HG02840 (cell line): ENCODE data around the gene TALDO1.
"Not testable (repeated sequence)": the region's sequence is repeated elsewhere in the genome, so short reads cannot be mapped to it uniquely, and the experiment has no call there.

Source experiments
- ATAC-seq: cut with Tn5 transposase; IDR thresholded peaks from one replicate; pipeline ENCODE4 v1.9.1; 2021; ENCODE audit warnings: mild to moderate bottlenecking, moderate library complexity, moderate number of reproducible peaks; ENCODE audit not compliant: unreplicated experiment, low FRiP score

Gene TALDO1

DNA sequence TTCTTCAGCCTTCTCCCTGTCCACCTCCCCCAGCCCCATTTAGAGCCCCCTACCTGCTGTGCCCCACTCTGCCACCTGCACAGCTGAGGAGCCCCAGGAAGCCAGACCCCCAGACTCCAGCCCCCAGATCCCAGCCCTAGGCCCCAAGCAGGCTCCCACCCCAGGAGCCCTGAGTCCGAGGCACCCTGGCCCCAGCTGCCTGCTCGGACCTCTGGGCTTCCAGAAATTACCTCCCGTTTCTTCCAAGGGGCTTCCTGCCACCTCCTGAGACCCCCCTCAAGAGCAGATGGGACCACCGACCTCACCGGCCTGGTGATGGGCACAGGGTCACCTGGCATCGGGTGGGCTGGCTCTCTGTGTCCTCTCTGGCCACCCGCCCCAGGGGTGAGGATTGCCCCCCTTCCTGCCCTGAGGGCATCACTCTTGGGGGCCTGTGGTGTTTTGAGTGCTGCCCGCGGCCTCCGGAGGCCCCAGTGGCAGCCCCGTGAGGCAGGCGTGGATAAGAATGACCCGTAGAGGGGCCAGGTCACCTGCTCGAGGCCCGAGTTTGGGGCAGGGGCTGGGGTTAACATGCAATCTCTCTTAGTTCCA lies 18.3 kb upstream of the TALDO1 start:
- ATAC-seq = no peak

DNA sequence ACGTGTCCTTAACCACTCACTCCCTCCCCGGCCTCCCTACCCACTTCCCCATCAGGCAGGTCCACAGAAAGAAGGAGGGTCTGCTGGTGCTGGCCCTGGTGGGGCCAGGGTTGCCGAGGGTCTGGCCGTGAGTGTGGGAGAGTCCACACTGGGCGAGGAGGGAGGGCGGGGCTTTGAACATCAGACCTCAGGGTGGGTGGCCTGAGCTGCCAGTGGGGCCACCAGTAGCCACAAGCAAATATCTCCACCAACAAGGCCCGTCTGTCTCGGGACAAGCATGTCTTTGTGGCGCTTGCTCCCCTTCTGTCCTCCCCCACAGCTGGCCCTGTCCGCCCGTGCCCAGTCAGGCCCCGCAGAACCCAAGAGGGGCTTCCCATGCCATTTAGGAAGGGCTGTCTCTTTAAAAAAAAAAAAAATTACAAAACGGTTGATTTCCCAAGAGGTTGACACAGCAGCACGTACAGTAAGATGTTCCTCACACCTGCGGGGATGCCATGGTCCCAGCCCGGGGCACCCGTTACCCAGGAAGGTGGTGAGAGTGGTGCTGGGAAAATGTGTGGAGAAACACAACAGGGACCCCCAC lies 17.7 kb upstream of the TALDO1 start:
- ATAC-seq = no peak

DNA sequence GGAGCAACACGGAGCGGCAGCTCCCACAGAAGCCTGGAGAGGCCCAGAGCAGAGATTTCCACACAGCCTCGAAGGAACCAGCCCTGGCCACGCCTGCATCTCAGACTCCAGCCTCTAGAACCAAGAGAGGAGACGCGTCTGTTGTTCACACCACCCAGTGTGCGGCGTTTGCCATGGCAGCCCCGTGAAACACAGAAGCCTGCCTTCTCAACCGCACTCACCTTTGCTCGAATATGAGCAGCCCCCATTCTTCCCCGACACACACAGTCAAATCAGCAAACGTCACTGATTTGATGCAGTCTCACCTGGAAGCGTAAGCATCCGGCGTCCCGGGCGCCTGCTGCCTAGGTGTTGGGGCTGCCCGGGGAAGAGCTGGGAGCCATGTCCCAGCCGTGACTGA lies 14.2 kb upstream of the TALDO1 start:
- ATAC-seq = no peak

DNA sequence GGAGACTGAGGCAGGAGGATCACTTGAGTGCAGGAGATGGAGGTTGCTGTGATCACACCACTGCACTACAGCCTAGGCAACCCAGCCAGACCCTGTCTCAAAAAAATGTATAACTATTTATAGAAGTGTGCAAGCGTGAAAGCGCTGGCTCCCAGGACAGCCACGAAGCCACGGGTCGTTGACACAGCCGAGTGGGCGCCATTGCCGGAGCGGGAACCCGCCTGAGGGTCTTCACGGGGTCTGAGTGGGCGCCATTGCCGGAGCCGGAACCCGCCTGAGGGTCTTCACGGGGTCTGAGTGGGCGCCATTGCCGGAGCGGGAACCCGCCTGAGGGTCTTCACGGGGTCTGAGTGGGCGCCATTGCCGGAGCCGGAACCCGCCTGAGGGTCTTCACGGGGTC lies 12.7 kb upstream of the TALDO1 start:
- ATAC-seq = not testable (repeated sequence)

DNA sequence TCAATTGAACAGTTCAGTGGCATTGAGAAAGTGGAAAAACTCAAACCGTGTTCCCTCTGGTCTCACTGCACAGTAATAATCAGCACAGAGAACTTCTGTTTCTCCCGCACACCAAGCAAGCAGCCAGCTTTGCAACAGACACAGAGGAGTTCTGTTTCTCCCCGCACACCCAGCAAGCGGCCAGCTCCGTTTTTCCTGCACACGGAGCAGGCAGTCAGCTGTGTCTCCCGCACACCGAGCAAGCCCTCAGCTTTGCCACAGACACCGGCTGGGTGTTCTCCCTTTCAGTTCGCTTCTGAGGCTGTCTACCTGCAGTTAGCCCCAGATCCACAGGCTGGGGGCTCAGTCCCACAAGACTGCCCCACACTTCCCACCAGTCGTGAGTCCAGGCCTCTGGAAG lies 9.9 kb upstream of the TALDO1 start:
- ATAC-seq = no peak

DNA sequence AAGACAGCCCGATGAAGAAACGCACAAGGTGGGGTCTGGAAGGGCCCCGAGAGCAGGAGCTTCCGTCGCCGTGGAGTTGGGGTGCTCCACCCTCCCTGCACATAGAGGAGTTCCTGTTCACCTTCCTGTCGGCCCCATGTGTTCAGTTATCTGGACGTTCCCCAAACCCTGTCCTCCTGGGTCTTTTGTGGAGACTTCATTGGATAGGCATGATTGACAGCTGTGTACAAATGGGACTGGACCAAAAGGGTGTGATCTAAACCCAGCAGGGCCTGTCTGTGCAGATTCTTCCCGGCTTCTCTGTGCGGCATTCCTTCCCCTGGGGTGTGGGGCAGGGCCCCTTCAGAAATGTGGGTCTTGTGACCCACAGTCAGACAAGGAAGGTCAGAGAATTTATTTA lies 9.4 kb upstream of the TALDO1 start:
- ATAC-seq = not testable (repeated sequence)

DNA sequence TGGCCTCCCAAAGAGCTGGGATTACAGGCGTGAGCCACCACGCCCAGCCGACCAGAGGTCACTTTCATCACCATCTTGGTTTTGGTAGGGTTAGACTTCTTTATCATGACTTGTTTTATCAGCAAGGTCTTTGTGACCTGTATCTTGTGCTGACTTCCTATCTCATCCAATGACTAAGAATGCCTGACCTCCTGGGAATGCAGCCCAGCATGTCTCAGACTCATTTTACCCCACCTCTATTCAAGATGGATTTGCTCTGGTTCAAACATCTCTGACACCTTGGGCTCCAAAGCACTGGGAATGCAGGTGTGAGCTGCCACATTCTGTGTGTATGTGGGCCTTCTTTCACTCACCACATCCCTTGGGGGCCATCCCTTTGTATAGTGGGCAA lies 5.1 kb upstream of the TALDO1 start:
- ATAC-seq = no peak

DNA sequence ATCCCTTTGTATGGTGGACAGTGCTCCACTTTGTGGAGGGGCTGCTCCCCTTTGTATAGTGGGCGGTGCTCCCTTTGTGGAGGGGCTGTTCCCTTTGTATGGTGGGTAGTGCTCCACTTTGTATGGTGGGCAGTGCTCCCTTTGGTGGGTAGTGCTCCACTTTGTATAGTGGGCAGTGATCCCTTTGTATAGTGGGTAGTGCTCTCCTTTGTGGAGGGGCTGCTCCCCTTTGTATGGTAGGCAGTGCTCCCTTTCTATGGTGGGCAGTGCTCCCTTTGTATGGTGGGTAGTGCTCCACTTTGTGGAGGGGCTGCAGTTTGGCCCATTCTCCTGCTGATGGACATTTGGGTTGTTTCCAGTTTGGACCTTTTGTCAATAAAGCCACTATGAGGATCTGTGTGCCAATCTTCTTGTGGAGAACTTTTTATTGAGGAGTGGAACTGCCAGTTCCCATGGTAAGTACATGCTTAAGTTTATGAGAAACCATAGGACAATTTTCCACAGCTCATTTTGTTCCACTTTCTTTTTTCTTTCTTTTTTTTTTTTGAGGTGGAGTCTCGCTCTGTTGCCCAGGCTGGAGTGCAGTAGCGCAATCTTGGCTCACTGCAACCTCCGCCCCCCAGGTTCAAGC lies 4.6 kb upstream of the TALDO1 start:
- ATAC-seq = no peak

DNA sequence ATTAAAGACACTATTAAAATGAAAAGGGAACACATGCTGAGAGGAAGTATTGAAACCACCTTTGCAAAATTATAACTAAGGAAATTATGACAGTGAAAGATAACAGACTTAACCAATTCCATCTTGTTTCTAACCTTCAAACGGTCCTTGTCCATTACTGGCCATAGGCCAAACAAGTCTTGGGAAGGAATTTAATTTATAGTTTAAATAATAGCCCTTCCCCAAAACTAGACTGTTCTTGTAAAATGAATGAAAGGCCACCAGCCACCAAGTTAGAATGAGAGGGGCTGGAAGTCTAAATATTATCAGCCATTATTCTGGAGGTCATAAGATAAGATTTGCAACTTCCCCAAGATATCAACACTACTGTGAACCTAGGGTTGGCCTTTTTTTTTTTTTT lies 1.8 kb upstream of the TALDO1 start:
- ATAC-seq = no peak

DNA sequence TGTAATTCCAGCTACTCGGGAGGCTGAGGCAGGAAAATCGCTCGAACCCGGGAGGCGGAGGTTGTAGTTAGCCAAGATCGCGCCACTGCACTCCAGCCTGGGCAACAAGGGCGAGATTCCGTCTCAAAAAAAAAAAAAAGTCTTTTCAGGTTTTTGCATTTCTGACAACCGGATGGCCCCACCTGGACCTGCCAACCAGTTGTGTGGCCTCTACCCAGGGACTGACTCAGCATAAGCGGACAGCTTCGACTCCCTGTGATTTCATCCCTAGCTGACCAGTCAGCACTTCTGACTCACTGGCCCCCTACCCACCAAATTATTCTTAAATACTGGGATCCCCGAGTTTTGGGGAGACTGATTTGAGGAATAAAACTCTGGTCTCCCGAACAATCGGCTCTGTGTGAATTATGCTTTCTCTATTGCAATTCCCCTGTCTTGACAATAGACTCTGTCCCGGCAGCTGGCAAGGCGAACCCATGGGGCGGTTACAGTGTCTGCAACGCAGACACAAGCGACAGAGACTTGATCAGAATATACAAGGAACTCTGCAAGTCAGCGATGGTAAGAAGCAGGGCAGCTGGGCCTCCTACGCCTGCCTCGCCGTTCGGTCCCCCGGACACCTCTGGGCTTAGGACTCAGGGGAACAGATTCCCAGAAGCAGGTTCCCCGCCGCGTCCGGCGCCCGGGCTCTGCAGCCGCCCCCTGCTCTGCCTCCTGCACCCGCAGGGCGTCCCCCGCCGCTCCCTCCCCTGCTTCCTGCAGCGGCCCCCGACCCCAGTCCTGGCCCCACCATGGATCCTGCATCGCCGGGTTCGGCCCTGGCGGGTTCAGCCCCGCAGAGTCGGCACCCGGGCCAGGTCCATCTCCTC lies 741 bp upstream of the TALDO1 start:
- ATAC-seq = peak; percentile 17

DNA sequence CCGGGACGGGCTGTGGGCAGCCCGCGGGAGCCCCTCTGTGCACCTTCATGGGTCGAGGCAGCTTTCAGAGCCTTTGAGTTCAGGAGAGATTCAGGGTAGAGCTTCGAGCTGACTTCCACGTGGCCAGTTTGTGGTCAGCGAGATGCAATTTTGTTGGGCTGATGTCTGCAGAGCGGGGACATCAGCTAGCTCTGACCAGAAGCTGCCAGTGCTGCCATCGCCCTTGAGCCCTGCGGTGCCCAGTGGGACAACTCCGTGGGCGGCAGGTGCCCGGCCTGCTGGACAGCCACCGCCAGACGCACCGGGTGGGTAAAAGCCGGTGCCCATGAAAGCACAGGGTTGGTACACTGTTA lies 719 bp downstream of the TALDO1 start:
- ATAC-seq = peak; percentile 5

DNA sequence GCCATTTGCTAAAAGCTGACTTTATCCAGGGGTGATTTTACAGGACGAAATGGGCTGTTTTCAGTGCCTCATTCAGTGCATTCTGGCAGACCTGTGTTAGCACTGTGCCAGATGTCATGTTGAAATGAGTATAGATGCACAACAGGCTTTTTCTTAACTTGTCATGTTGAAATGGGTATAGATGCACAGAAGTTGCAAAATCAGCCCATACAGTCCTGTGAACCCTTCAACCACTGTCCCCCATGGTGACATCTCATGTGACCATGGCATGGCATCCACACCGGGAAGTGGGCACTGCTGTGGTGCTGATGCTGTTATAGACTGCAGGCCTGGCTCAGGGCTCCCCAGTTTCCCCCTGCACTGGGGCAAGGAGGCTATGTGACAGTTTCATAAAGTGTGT lies 2.5 kb downstream of the TALDO1 start:
- ATAC-seq = no peak

DNA sequence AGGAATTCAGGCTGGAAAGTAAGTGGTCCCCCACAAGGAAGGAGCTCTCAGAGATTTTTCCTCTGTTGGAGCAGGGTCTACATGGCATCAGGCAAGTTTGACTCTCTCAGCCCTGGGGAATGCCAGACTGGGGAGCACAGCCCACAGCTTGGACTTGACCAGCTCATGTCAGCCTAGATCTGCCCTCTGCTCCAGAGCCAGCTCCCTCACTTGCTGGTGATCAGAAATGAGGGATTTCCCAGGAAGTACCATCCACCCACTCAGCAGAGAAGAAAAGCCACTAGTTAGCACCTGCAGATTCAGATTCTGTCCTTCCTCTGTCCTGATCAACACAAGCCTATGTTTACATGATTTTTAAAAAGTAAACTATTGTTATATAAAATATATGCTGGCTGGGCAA lies 13.0 kb downstream of the TALDO1 start:
- no peak for ATAC-seq

DNA sequence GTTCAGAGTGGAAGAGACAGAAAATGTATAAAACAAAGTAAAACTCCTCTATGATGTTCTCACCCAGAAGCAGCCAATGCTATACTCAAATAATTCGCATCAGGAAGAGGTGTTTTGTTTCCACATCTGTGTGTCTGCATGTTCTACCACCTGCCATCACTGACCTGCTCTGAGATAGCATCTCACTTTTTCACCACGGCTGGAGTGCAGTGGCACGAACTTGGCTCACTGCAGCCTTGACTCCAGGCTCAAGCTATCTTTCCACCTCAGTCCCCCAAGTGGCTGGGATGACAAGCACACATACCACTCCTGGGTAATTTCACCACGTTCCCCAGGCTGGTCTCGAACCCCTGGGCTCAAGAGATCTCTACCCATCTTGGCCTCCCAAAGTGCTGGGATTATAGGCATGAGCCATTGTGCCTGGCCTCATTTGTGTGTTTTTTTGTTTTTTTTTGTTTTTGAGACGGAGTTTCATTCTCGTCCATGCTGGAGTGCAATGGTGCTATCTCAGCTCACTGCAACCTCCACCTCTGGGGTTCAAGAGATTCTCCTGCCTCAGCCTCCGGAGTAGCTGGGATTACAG lies 14.4 kb downstream of the TALDO1 start:
- ATAC-seq = no peak

DNA sequence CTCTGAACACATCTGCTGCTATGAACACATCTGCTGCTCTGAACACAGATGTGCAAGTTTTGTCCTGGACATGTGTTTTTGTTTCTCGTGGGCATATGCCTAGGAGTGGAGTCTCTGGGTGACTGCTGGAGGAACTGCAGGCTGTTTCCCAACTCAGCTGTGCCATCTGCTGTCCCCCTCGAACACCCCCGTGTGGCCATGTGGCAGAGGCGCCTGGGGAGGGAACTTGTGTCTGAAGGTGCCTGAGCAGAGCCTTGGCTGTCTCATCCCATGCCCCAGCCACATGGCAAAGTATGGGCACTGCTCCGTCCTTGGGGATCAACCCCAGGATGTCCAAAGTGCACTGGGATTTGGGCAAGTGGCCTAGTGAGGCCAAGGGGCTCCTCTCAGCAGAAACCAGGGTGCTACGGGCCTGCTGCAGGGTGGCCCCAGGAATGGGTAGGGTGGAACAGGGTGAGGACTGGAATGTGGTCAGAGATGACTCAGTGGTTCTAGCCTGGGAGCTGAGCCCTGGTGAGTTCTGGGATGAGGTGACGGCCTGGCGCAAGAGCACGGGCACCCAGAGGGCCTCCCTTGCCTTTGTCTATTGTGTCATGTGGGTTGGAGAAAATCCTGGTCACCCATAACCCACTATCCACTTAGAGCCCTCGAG lies 15.3 kb downstream of the TALDO1 start:
- no peak for ATAC-seq

DNA sequence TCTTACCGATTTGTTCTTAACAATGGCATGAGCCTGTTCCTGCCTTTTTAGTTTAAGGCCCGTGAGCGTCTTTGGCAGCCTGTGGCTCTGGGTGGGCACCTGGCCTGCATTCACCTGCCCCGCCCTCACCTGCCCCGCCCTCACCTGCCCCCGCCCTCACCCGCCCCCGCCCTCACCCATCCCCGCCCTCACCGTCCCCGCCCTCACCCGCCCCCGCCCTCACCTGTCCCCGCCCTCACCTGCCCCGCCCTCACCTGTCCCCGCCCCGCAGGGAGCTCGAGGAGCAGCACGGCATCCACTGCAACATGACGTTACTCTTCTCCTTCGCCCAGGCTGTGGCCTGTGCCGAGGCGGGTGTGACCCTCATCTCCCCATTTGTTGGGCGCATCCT lies 15.8 kb downstream of the TALDO1 start:
- ATAC-seq = no peak

DNA sequence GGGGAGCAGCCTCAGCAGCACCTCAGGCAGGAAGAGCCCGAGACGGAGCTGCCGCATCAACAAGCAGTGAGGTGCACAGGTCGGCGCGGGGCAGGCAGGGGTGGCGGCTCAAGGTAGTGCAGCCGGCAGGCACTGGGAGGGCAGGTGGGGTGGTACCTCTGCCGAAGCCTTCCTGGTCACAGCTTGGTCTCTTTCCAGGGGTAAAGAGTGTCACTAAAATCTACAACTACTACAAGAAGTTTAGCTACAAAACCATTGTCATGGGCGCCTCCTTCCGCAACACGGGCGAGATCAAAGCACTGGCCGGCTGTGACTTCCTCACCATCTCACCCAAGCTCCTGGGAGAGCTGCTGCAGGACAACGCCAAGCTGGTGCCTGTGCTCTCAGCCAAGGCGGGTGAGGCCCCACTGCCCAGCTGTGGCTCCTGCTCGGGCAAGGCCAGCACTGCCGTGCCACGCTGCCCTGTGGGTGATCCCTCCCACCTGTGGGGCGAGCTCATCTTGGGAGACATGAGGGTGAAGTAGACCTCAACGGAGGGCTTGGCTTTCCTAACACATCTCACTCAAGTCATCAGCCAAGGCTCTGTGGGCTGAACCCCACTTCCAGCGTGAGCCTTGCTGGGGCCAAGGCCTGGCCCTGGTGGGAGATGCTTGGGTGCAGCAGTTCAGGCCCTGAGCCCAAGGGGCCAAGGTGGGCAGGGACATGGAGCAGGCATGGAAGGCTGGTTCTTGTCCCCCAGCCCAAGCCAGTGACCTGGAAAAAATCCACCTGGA lies 16.5 kb downstream of the TALDO1 start:
- ATAC-seq = no peak

DNA sequence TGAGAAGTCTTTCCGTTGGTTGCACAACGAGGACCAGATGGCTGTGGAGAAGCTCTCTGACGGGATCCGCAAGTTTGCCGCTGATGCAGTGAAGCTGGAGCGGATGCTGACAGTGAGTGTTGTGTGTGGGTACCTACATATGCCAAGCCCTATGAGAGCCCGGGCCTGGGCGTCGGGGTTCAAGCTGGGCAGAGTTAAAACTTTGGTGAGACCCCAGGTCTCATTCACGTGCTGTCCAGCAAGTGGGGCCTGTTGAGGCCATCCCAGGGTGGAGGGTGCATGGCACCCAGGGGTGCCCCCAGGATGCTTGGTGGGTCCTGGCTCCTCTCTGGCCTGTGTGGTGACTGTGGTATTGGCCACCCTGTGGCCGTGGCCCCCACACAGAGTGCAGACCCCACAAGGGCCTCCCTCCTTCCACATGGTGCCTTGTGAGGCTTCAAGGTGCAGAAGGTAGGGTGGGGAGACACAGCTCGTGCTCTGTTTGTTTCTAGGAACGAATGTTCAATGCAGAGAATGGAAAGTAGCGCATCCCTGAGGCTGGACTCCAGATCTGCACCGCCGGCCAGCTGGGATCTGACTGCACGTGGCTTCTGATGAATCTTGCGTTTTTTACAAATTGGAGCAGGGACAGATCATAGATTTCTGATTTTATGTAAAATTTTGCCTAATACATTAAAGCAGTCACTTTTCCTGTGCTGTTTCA lies 17.2 kb downstream of the TALDO1 start:
- ATAC-seq = no peak

DNA sequence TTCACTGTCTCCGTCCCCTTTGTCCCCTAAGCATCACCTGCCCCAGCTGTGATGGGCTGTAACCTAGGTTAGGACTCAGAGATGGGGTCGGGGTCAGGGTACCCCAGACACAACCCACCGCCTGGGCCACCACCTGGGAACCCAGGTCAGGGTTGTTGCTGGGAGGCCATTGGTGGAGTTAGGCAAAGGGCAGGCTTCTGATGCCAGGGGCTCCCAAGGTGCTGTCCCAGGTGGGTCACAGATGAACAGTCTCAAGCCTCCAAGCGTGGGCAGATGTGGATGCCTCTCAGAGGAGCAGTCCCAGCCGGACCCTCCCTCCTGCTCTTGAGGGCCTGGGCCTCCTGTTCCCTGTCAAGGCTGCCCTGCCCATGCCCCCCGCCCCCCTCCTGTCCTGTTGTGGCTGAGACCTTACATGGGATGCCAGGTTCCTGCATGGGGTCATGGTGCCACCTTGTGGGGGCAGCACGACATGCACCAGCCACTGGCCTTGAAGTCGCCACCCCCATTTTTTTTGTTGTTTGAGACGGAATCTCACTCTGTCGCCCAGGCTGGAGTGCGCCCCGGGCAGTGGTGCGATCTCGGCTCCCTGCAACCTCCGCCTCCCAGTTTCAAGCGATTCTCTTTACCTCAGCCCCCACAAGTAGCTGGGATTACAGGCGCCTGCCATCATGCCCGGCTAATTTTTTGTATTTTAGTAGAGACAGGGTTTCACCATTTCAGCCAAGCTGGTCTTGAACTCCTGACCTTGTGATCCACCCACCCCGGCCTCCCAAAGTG lies 17.9 kb downstream of the TALDO1 start:
- ATAC-seq = no peak
